IMR-90 (cell line): ENCODE results near the gene AADACL4. TPM values are rescaled to one million over a fixed set of nuclear protein-coding genes. Genes with fewer than 3 reads are reported as not detected.

Experiments
- ATAC-seq: fragments of 200-7000 bp; cut with Tn5 transposase; 2 replicates; pipeline ENCODE4 v1.9.1; 2020; ENCODE audit warnings: low read depth, mild to moderate bottlenecking, moderate library complexity
- BruUV-seq: library from RNA; stranded (reverse); fragments of 400-500 nt; replicated peaks from 2 replicates; lab custom pipeline; 2021; lab: Mats Ljungman, UMichigan
- CTCF ChIA-PET: fragments of 300-600 bp; formaldehyde crosslinking; extraction: SDS; loops from one replicate; lab custom pipeline; 2021; ENCODE audit warnings: antibody characterized with exemption; lab: Yijun Ruan, JAX
- POLR2A ChIA-PET: fragments of 300-600 bp; sonication (Branson Sonifier 250); formaldehyde crosslinking; loops from one replicate; lab custom pipeline; 2022; ENCODE audit warnings: antibody characterized with exemption; ENCODE audit not compliant: unreplicated experiment; lab: Charles Lee
- DNase-seq: peaks from one replicate; pipeline ENCODE4 v3.0.0; 2013
- H2AFZ ChIP-seq: replicated peaks from 2 replicates; pipeline ENCODE3; 2013; ENCODE audit warnings: low read length, mild to moderate bottlenecking; ENCODE audit not compliant: poor library complexity
- H2AK5ac ChIP-seq: 2 replicates; pipeline ENCODE4 v1.6.1; 2013; ENCODE audit warnings: low read depth, low read length, inconsistent platforms
- H2AK9ac ChIP-seq: replicated peaks from 2 replicates; pipeline ENCODE3; 2013; ENCODE audit warnings: mild to moderate bottlenecking, low read depth, low read length, moderate library complexity; ENCODE audit not compliant: poor library complexity
- H2BK120ac ChIP-seq: 2 replicates; pipeline ENCODE4 v1.6.1; 2013; ENCODE audit warnings: low read depth, low read length, inconsistent platforms
- H2BK15ac ChIP-seq: 3 replicates; pipeline ENCODE4 v1.6.1; 2013; ENCODE audit warnings: low read depth, low read length, inconsistent platforms
- H2BK20ac ChIP-seq: 2 replicates; pipeline ENCODE4 v1.6.1; 2013; ENCODE audit warnings: low read depth, mild to moderate bottlenecking, inconsistent platforms, low read length, moderate library complexity
- H2BK5ac ChIP-seq: 2 replicates; pipeline ENCODE4 v1.6.1; 2013; ENCODE audit warnings: mild to moderate bottlenecking, low read depth, low read length, inconsistent platforms; ENCODE audit not compliant: poor library complexity, severe bottlenecking
- H3K14ac ChIP-seq: replicated peaks from 2 replicates; pipeline ENCODE4 v1.6.1; 2013; ENCODE audit warnings: low read depth, low read length, inconsistent platforms
- H3K18ac ChIP-seq: 2 replicates; pipeline ENCODE4 v1.6.1; 2013; ENCODE audit warnings: low read depth, low read length, control low read depth
- H3K23ac ChIP-seq: 2 replicates; pipeline ENCODE4 v1.6.1; 2013; ENCODE audit warnings: low read depth, low read length, inconsistent platforms
- H3K27ac ChIP-seq: 2 replicates; pipeline ENCODE4 v1.5.1; 2013; ENCODE audit warnings: mild to moderate bottlenecking, control low read depth, low read length; ENCODE audit not compliant: insufficient read depth
- H3K27me3 ChIP-seq: 2 replicates; pipeline ENCODE4 v1.6.1; 2013; ENCODE audit warnings: low read length; ENCODE audit not compliant: control insufficient read depth, insufficient read depth
- H3K36me3 ChIP-seq: 2 replicates; pipeline ENCODE4 v1.6.1; 2013; ENCODE audit warnings: low read length, mixed read lengths; ENCODE audit not compliant: control insufficient read depth, insufficient read depth
- H3K4ac ChIP-seq: 2 replicates; pipeline ENCODE4 v1.6.1; 2013; ENCODE audit warnings: low read depth, low read length, inconsistent platforms
- H3K4me1 ChIP-seq: 2 replicates; pipeline ENCODE4 v1.6.1; 2013; ENCODE audit warnings: low read length, mixed read lengths; ENCODE audit not compliant: control insufficient read depth, insufficient read depth
- H3K4me2 ChIP-seq: 2 replicates; pipeline ENCODE4 v1.6.1; 2013; ENCODE audit warnings: low read depth, mild to moderate bottlenecking, control low read depth, low read length, moderate library complexity
- H3K4me3 ChIP-seq: 2 replicates; pipeline ENCODE4 v1.5.1; 2013; ENCODE audit warnings: low read depth, mild to moderate bottlenecking, control low read depth, low read length, moderate library complexity; ENCODE audit not compliant: insufficient read depth
- H3K56ac ChIP-seq: 2 replicates; pipeline ENCODE4 v1.6.1; 2013; ENCODE audit warnings: low read length, inconsistent platforms; ENCODE audit not compliant: insufficient read depth; ENCODE audit errors: extremely low read depth
- H3K79me1 ChIP-seq, 2 experiments: 2 replicates each; pipeline ENCODE4 v1.6.1; 2013; ENCODE audit warnings: low read length in 2 of 2, inconsistent platforms in 1 of 2, low read depth in 1 of 2
- H3K9ac ChIP-seq: 2 replicates; pipeline ENCODE4 v1.6.1; 2013; ENCODE audit warnings: low read depth, low read length, control low read depth
- H3K9me1 ChIP-seq: 2 replicates; pipeline ENCODE4 v1.6.1; 2013; ENCODE audit warnings: low read length, inconsistent platforms; ENCODE audit not compliant: insufficient read depth
- H3K9me3 ChIP-seq: 2 replicates; pipeline ENCODE4 v1.6.1; 2013; ENCODE audit warnings: low read length; ENCODE audit not compliant: control insufficient read depth, insufficient read depth
- H4K20me1 ChIP-seq: 2 replicates; pipeline ENCODE4 v1.6.1; 2013; ENCODE audit warnings: low read length, inconsistent platforms; ENCODE audit not compliant: insufficient read depth
- H4K5ac ChIP-seq: 2 replicates; pipeline ENCODE4 v1.6.1; 2013; ENCODE audit warnings: mild to moderate bottlenecking, low read depth, low read length, control low read depth
- H4K8ac ChIP-seq, 2 experiments: 2 replicates each; pipeline ENCODE4 v1.6.1; 2013; ENCODE audit warnings: low read depth in 2 of 2, low read length in 2 of 2, control low read depth in 1 of 2, inconsistent platforms in 1 of 2
- H4K91ac ChIP-seq: 2 replicates; pipeline ENCODE4 v1.6.1; 2013; ENCODE audit warnings: low read depth, low read length, inconsistent platforms; ENCODE audit not compliant: insufficient read depth
- BHLHE40 ChIP-seq: fragments of 150-350 bp; IDR thresholded peaks from 2 replicates; pipeline ENCODE4 v1.6.1; 2016; ENCODE audit warnings: mild to moderate bottlenecking, low read depth, low read length
- CEBPB ChIP-seq: IDR thresholded peaks from 2 replicates; pipeline ENCODE4 v1.6.1; 2012; ENCODE audit warnings: low read depth, low read length, improper control_type of control experiment
- CHD1 ChIP-seq: IDR thresholded peaks from 2 replicates; pipeline ENCODE4 v1.6.1; 2012; ENCODE audit warnings: low read depth, low read length, improper control_type of control experiment
- FOS ChIP-seq: fragments of 150-350 bp; IDR thresholded peaks from 2 replicates; pipeline ENCODE4 v1.6.1; 2016; ENCODE audit warnings: low read depth, low read length
- MAZ ChIP-seq: IDR thresholded peaks from 2 replicates; pipeline ENCODE4 v1.6.1; 2012; ENCODE audit warnings: low read depth, mild to moderate bottlenecking, low read length, improper control_type of control experiment, moderate library complexity, borderline replicate concordance
- MXI1 ChIP-seq: IDR thresholded peaks from 2 replicates; pipeline ENCODE4 v1.6.1; 2012; ENCODE audit warnings: low read depth, mild to moderate bottlenecking, low read length, moderate library complexity, borderline replicate concordance
- NFE2L2 ChIP-seq: fragments of 150-350 bp; IDR thresholded peaks from 2 replicates; pipeline ENCODE4 v1.6.1; 2016; ENCODE audit warnings: low read depth, mild to moderate bottlenecking, low read length
- POLR2A ChIP-seq: IDR thresholded peaks from 2 replicates; pipeline ENCODE4 v1.6.1; 2012; ENCODE audit warnings: mild to moderate bottlenecking, low read depth, low read length
- RAD21 ChIP-seq: IDR thresholded peaks from 2 replicates; pipeline ENCODE4 v1.6.1; 2012; ENCODE audit warnings: low read length, improper control_type of control experiment
- RCOR1 ChIP-seq: IDR thresholded peaks from 2 replicates; pipeline ENCODE4 v1.6.1; 2012; ENCODE audit warnings: mild to moderate bottlenecking, low read length, improper control_type of control experiment; ENCODE audit not compliant: insufficient replicate concordance
- RFX5 ChIP-seq: IDR thresholded peaks from 2 replicates; pipeline ENCODE4 v1.8.0; 2012; ENCODE audit warnings: low read depth, mild to moderate bottlenecking, low read length, moderate library complexity
- SMC3 ChIP-seq: fragments of 150-350 bp; IDR thresholded peaks from 2 replicates; pipeline ENCODE4 v1.6.1; 2016; ENCODE audit warnings: low read depth, mild to moderate bottlenecking, antibody characterized with exemption, low read length, moderate library complexity
- dilution Hi-C: fragments of 300-500 bp; cut with HindIII; formaldehyde crosslinking; loops from one replicate; pipeline ENCODE4 v1.14.3; 2018; ENCODE audit warnings: low sequenced_read_pairs; ENCODE audit not compliant: unreplicated experiment
- in situ Hi-C: fragments of 300-500 bp; cut with MboI; formaldehyde crosslinking; loops from 3 replicates; pipeline ENCODE4 v1.14.3; 2019; ENCODE audit warnings: low sequenced_read_pairs, inconsistent platforms, mixed read lengths
- intact Hi-C: fragments of 100-400 bp; cut with micrococcal nuclease; formaldehyde crosslinking; loops from 2 replicates; pipeline ENCODE4 v1.10.0; 2022
- polyA plus RNA-seq, 3 experiments: library from polyadenylated mRNA; depleted of rRNA; stranded (reverse); fragments of >200 nt; gene quantifications; 2 replicates each; pipeline ENCODE4 v1.2.3, GENCODE V29; 2012; ENCODE audit warnings: low replicate concordance in 1 of 3
- total RNA-seq: library from RNA; depleted of rRNA; stranded (reverse); fragments of >200 nt; gene quantifications from 2 replicates; pipeline ENCODE4 v1.2.3, GENCODE V29; 2012
- TF ChIP-seq, protein P1 (sequence below): conservative IDR thresholded peaks from 2 replicates; pipeline ENCODE4 v1.5.1; 2012; ENCODE audit warnings: mild to moderate bottlenecking, low read depth, low read length, improper control_type of control experiment
- TF ChIP-seq, protein P2 (sequence below): fragments of 150-350 bp; IDR thresholded peaks from 2 replicates; pipeline ENCODE4 v1.6.1; 2017; ENCODE audit warnings: mild to moderate bottlenecking, antibody characterized with exemption, low read length, low read depth

The AADACL4 gene
- total and polyA plus RNA-seq, 2 of the 4 experiments (the other 2 are of a cell fraction) = not detected

DNA sequence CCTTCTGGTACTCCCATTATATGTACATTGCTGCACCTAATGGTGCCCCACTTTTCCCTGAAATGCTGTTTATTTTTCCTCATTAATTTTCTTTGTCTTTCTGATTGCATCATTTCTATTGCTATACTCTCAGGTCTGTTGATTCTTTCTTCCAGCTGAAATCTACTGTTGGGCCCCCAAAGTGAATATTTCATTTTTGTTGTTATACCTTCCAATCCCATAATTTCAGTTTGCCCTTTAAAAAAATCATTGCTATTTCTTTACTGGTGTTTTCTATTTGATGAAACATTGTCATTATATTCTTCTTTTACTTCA is 3.0 kb upstream of the AADACL4 start:
- Histone ChIP-seq H3K9ac (no peak overlapping the region), H3K9me1 (no peaks in the 10 kb centered on the region), H3K4me2 (no peak overlapping the region), H4K5ac (no peak overlapping the region), H3K27me3 (peaks cover 22% of the 10 kb centered on the region), H3K79me1 (no peaks in the 10 kb centered on the region), H2AK9ac (no peak overlapping the region), H3K18ac (no peak overlapping the region), H2BK15ac (no peak overlapping the region), H4K91ac (no peak overlapping the region), H3K14ac (no peak overlapping the region), H2BK20ac (no peak overlapping the region), H2AK5ac (no peak overlapping the region), H2BK120ac (no peak overlapping the region), H3K23ac (no peak overlapping the region), H4K20me1 (no peaks in the 10 kb centered on the region), H3K4me1 (peaks cover 3% of the 10 kb centered on the region; the same call in 1 of the 2 replicates), H4K8ac (no peak overlapping the region), H2BK5ac (no peak overlapping the region), H3K36me3 (no peaks in the 10 kb centered on the region), H3K27ac (no peak overlapping the region), H3K56ac (no peak overlapping the region), H3K4me3 (no peak overlapping the region), H3K9me3 (peaks cover 21% of the 10 kb centered on the region), H3K4ac (no peak overlapping the region), H2AFZ (no peak overlapping the region)
- ATAC-seq (no peak), DNase-seq (no peak)
- TF ChIP-seq SMC3 = no peak
- TF ChIP-seq RAD21 = no peak
- TF ChIP-seq CHD1 = no peak
- TF ChIP-seq NFE2L2 = no peak
- TF ChIP-seq POLR2A = no peak
- TF ChIP-seq MAZ = no peak
- no peak for TF ChIP-seq BHLHE40
- TF ChIP-seq CEBPB = no peak
- TF ChIP-seq, protein P1, sequence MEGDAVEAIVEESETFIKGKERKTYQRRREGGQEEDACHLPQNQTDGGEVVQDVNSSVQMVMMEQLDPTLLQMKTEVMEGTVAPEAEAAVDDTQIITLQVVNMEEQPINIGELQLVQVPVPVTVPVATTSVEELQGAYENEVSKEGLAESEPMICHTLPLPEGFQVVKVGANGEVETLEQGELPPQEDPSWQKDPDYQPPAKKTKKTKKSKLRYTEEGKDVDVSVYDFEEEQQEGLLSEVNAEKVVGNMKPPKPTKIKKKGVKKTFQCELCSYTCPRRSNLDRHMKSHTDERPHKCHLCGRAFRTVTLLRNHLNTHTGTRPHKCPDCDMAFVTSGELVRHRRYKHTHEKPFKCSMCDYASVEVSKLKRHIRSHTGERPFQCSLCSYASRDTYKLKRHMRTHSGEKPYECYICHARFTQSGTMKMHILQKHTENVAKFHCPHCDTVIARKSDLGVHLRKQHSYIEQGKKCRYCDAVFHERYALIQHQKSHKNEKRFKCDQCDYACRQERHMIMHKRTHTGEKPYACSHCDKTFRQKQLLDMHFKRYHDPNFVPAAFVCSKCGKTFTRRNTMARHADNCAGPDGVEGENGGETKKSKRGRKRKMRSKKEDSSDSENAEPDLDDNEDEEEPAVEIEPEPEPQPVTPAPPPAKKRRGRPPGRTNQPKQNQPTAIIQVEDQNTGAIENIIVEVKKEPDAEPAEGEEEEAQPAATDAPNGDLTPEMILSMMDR = no peak
- no peak for TF ChIP-seq MXI1
- TF ChIP-seq, protein P2, sequence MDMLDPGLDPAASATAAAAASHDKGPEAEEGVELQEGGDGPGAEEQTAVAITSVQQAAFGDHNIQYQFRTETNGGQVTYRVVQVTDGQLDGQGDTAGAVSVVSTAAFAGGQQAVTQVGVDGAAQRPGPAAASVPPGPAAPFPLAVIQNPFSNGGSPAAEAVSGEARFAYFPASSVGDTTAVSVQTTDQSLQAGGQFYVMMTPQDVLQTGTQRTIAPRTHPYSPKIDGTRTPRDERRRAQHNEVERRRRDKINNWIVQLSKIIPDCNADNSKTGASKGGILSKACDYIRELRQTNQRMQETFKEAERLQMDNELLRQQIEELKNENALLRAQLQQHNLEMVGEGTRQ = no peak
- no peak for TF ChIP-seq FOS
- no peak for TF ChIP-seq RCOR1
- TF ChIP-seq RFX5 = no peak
- intact Hi-C loops (no loop called here), in situ Hi-C loops (no loop called here), dilution Hi-C loops (no loop called here)
- ChIA-PET CTCF (interaction anchor here (0.8 kb wide), 1 partner anchor 18 kb away, joined by 3 read pairs; no protein-coding TSS in a partner anchor), POLR2A (no interaction called here)
- no TSS peak for BruUV-seq
